Neural cell (in vitro differentiated cells): Measurements from ENCODE around the gene S100A12. TPM values are rescaled to one million over a fixed set of nuclear protein-coding genes. Genes with fewer than 3 reads are reported as not detected.

Source experiments
- H2AFZ ChIP-seq: fragments of 200-600, 300-800 bp; sonication (generic), shearing (Covaris generic); 2 replicates; pipeline ENCODE4 v1.6.0; 2014; ENCODE audit warnings: low read depth, mild to moderate bottlenecking, antibody characterized with exemption, low read length, moderate library complexity
- H3F3A ChIP-seq: fragments of 200-600 bp; shearing (Covaris generic); 2 replicates; pipeline ENCODE4 v1.6.1; 2016; ENCODE audit warnings: mild to moderate bottlenecking, moderate library complexity, mixed read lengths, antibody characterized with exemption, low read length; ENCODE audit not compliant: insufficient read depth, poor library complexity, severe bottlenecking
- H3K27ac ChIP-seq: fragments of 200-600, 300-800 bp; sonication (generic), shearing (Covaris generic); 2 replicates; pipeline ENCODE4 v1.5.1; 2014; ENCODE audit warnings: mild to moderate bottlenecking, low read length, moderate library complexity
- H3K27me3 ChIP-seq: fragments of 300-800, 200-600 bp; sonication (generic), shearing (Covaris generic); 2 replicates; pipeline ENCODE4 v1.6.0; 2014; ENCODE audit warnings: mild to moderate bottlenecking, low read depth, low read length, moderate library complexity; ENCODE audit not compliant: insufficient read depth
- H3K36me3 ChIP-seq: fragments of 300-800, 200-600 bp; sonication (generic), shearing (Covaris generic); 2 replicates; pipeline ENCODE4 v1.5.1; 2014; ENCODE audit warnings: mild to moderate bottlenecking, antibody characterized with exemption, low read length, moderate library complexity; ENCODE audit not compliant: insufficient read depth
- H3K4me2 ChIP-seq: fragments of 300-800, 200-600 bp; sonication (generic), shearing (Covaris generic); 2 replicates; pipeline ENCODE4 v1.6.0; 2014; ENCODE audit warnings: mild to moderate bottlenecking, low read length
- H3K4me3 ChIP-seq: fragments of 300-800, 200-600 bp; sonication (generic), shearing (Covaris generic); 2 replicates; pipeline ENCODE4 v1.5.1; 2014; ENCODE audit warnings: mild to moderate bottlenecking, low read length, moderate library complexity
- H3K79me2 ChIP-seq: fragments of 200-600 bp; shearing (Covaris generic); replicated peaks from 2 replicates; pipeline ENCODE4 v1.6.0; 2014; ENCODE audit warnings: mild to moderate bottlenecking, low read length, moderate library complexity; ENCODE audit not compliant: insufficient read depth
- H3K9ac ChIP-seq: fragments of 300-800, 200-600 bp; sonication (generic), shearing (Covaris generic); 2 replicates; pipeline ENCODE4 v1.6.1; 2016; ENCODE audit warnings: mild to moderate bottlenecking, low read length, mixed read lengths
- H3K9me2 ChIP-seq: fragments of 200-600 bp; shearing (Covaris generic); 2 replicates; pipeline ENCODE4 v1.6.1; 2016; ENCODE audit warnings: mild to moderate bottlenecking, low read length, mixed read lengths; ENCODE audit not compliant: insufficient read depth
- H3K9me3 ChIP-seq: fragments of 200-600, 300-800 bp; sonication (generic), shearing (Covaris generic); 2 replicates; pipeline ENCODE4 v1.6.1; 2016; ENCODE audit warnings: mild to moderate bottlenecking, mixed run types, low read length, moderate library complexity, mixed read lengths
- H4K20me1 ChIP-seq: fragments of 200-600 bp; shearing (Covaris generic); 2 replicates; pipeline ENCODE4 v1.6.1; 2016; ENCODE audit warnings: mild to moderate bottlenecking, mixed run types; ENCODE audit not compliant: insufficient read depth
- CTCF ChIP-seq: fragments of 450-650 bp; IDR thresholded peaks from 2 replicates; pipeline ENCODE4 v1.5.1; 2014; ENCODE audit warnings: antibody characterized with exemption, mild to moderate bottlenecking, moderate library complexity; ENCODE audit not compliant: poor library complexity, severe bottlenecking
- RAD21 ChIP-seq: fragments of 450-650 bp; conservative IDR thresholded peaks from 2 replicates; pipeline ENCODE4 v1.6.1; 2014; ENCODE audit warnings: antibody characterized with exemption, mild to moderate bottlenecking, moderate library complexity
- REST ChIP-seq: IDR thresholded peaks from 2 replicates; pipeline ENCODE4 v1.6.1; 2012; ENCODE audit warnings: borderline replicate concordance
- SMC3 ChIP-seq: fragments of 450-650 bp; conservative IDR thresholded peaks from 2 replicates; pipeline ENCODE4 v1.6.1; 2014; ENCODE audit warnings: antibody characterized with exemption, mild to moderate bottlenecking, moderate library complexity; ENCODE audit not compliant: poor library complexity
- TAF1 ChIP-seq: IDR thresholded peaks from 2 replicates; pipeline ENCODE4 v1.6.1; 2012; ENCODE audit warnings: low read depth
- polyA plus RNA-seq: library from polyadenylated mRNA; depleted of rRNA; stranded (reverse); fragments of >200 nt; gene quantifications from 2 replicates; pipeline ENCODE4 v1.2.3, GENCODE V29; 2014

S100A12 gene
- polyA plus RNA-seq, 1 donor from 2014 or later = not detected

- no peaks in the 10 kb centered on the region for H3F3A ChIP-seq
- H3K4me2 ChIP-seq = no peak overlapping the region
- TF ChIP-seq TAF1 (no peak), REST (no peak), RAD21 (no peak), SMC3 (no peak), CTCF (no peak)
- H3K9me2 ChIP-seq = no peaks in the 10 kb centered on the region
- no peaks in the 10 kb centered on the region for H4K20me1 ChIP-seq
- no peaks in the 10 kb centered on the region for H3K27me3 ChIP-seq
- H3K4me3 ChIP-seq = no peak overlapping the region
- H2AFZ ChIP-seq = no peak overlapping the region
- H3K9ac ChIP-seq = no peak overlapping the region
- H3K36me3 ChIP-seq = no peaks in the 10 kb centered on the region
- no peak overlapping the region for H3K27ac ChIP-seq
- H3K79me2 ChIP-seq = no peaks in the 10 kb centered on the region
- no peaks in the 10 kb centered on the region for H3K9me3 ChIP-seq
Measured at GRCh38 chr1:153389973-153390879, 14.8 kb upstream of the S100A12 start.

GRCh38 chr1:153389401-153389800, 14.0 kb upstream of the S100A12 start:
- Histone ChIP-seq H3K27me3 (no peaks in the 10 kb centered on the region), H3K27ac (no peak overlapping the region), H3K36me3 (no peaks in the 10 kb centered on the region), H2AFZ (no peak overlapping the region), H3K79me2 (no peaks in the 10 kb centered on the region), H3K4me2 (no peak overlapping the region), H4K20me1 (no peaks in the 10 kb centered on the region), H3K4me3 (no peak overlapping the region), H3K9ac (no peak overlapping the region), H3F3A (no peaks in the 10 kb centered on the region), H3K9me3 (no peaks in the 10 kb centered on the region), H3K9me2 (no peaks in the 10 kb centered on the region)
- no peak for TF ChIP-seq REST
